ENCODE results near the gene RAB9B. TPM values are rescaled to one million over a fixed set of nuclear protein-coding genes. Genes with fewer than 3 reads are reported as not detected.
"Not testable (repeated sequence)": the region's sequence is repeated elsewhere in the genome, so short reads cannot be mapped to it uniquely, and the experiment has no call there.

RAB9B gene
- 0.63 and 0.68 TPM in 2 replicates for total RNA-seq (2014; rRNA removed; shearing (Covaris generic))
- polyA plus RNA-seq (2015; cell fraction: cytosol; rRNA removed), result 0.12 and 0.24 TPM in 2 replicates
- polyA plus RNA-seq (2015; cell fraction: nucleus; rRNA removed), result 0.36 and 0.56 TPM in 2 replicates

GRCh38 chrX:103831803-103832544 lies at the start of gene RAB9B:
Gene RAB9B, minus strand, starts transcription at chrX:103832257. Its CDS starts 6,473 bp downstream, at chrX:103825784.
- peak; percentile 36 for DNase-seq (ENCODE audit: low read depth)

- peak; percentile 58 for DNase-seq (ENCODE audit: low read depth)
Observed at GRCh38 chrX:103879339-103879738, 47.3 kb upstream of the RAB9B start.

DNA sequence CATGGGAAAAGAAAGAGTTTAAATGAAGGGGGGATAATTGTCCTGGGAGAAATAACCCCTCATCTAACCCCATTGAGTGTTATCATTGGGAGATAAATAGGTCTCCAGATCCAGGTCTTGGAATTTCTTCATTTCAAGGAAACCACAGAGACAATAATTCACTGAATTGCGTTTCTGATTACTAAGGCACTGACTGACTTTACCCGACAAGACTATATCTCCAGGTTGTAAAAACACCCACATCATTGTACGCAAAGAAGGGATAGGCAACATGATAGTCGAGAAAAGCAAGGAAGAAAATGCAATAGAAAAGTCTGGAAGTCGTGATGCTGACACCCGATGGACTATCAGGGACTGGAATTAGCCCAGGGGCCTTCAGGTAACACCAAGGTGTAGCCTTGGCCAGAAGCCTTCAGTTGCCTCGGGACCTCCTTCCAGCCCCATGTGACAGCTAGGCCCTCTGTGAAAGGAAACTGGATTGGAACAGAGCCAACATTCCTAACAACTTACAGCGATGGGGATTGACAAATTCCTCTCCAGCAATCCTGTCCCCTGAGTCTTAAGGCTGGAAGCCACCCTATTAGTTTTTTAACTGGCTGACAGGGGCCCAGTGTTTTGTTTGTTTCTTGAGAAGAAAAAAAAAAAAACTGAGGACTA lies 46.5 kb upstream of the RAB9B start:
- DNase-seq (ENCODE audit: low read depth), result peak; percentile 79

GRCh38 chrX:103877571-103877970 lies 45.5 kb upstream of the RAB9B start:
- peak; percentile 11 for DNase-seq (ENCODE audit: low read depth)

DNA sequence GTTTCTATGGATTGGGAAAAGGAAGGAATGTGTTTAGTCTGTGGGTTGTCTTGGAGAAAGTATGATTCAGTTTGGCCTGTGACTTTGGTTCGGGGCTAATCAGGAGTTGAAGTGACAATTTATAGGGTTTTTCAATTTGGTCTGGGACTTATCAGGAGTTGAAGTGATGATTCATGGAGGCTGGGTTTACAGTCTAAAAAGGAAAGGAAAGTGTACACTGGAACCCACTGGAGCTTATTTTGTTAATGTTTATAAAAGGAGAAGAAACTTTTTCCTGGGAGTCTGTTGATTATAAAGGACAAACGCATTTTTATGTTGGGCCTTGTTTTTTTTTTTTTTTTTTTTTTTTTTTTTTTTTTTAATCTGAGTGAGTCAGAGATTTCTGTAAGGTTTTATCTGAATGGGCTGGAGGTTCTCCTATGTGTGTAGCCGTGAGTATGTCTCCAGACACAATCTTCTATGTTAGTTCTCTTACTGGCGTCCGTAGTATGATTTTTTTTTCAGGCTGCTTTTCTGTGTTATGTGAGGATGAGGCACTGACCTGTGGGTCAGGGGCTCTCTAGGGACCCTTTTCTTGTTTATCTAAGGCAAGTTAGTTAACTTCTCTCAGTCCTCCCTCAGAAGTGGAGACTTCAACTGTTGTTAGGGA lies 33.0 kb upstream of the RAB9B start:
- DNase-seq (ENCODE audit: low read depth), result no peak

- no peak for DNase-seq (ENCODE audit: low read depth)
Observed at GRCh38 chrX:103864149-103864548, 32.1 kb upstream of the RAB9B start.

GRCh38 chrX:103861200-103861599 lies 29.1 kb upstream of the RAB9B start:
- DNase-seq (ENCODE audit: low read depth), result no peak

DNA sequence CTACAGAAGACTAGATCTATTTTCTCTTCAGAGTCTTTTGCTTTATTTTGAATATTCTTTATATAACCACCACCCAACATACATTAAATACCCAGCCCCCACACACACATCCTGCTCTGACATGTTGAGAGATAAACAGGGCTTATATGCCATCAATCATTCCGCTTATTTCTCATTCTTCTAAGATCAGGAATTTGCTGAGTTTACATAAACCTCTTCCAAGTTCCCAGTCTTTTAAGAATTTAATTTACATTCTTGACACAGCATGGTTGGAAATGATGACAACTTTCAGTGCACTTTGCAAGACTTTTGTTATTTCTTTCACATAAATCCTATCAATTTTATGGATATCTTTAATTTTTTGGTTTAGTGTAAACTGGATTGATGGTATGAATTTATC lies 17.5 kb upstream of the RAB9B start:
- DNase-seq (ENCODE audit: low read depth), result no peak

GRCh38 chrX:103847174-103847870 lies 15.3 kb upstream of the RAB9B start:
- peak; percentile 80 for DNase-seq (ENCODE audit: low read depth)

DNA sequence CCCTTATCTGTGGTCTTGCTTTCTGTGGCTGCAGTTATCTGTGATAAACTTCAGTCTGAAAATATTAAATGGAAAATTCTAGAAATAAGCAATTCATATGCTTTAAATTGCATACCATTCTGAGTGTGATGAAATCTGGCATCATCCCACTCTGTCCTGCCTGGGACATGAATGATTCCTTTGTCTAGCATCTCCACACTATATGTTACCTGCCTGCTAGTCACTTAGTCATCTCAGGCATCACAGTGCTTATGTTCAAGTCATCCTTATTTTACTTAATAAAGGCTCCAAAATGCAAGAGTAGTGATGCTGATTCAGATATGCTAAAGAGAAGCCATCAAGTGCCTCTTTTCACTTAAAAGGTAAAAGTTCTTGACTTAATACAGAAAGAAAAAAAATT lies 14.3 kb upstream of the RAB9B start:
- DNase-seq (ENCODE audit: low read depth), result peak; percentile 60

- DNase-seq (ENCODE audit: low read depth), result peak; percentile 78
Observed at GRCh38 chrX:103845165-103845653, 13.2 kb upstream of the RAB9B start.

DNA sequence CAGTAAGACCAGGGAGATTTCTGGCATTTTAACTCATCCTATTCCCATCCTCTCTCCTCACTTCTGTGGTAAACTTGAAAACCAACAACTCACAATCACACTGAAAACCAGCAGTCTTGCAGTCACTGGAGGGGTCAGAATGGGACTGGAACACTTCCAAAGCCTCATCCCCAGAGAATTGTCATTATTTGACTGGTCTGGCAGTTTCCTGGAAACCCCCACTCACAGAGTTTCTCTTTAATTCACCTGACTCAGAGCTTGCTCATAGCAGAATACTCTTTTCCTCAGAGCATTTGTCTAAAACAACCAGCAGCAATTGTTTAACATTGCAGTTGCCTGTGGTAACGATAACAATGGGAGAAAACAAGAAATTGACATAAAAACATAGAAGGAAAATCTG lies 7.3 kb upstream of the RAB9B start:
- peak; percentile 54 for DNase-seq (ENCODE audit: low read depth)

GRCh38 chrX:103831342-103831802 lies 685 bp downstream of the RAB9B start:
- no peak for DNase-seq (ENCODE audit: low read depth)

- no peak for DNase-seq (ENCODE audit: low read depth)
Observed at GRCh38 chrX:103830848-103831247, 1.2 kb downstream of the RAB9B start.

DNA sequence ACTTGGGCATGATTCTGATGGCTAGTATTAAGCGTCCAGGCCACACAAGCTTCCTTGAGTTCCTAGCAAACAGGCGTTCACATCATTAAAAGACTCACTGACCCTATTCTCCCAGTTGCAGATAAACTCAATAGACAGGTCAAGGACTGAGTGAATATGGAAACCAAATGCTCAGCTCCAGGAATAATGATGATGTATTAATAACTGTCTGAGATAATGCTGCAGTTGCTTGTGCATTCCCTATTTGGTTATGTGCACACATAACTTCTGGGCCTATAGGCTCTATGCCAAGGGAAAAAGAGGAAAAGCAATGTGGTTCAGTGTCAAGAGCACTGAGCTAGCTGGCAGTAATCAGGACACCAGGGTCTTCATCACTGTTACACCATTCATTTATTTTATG lies 3.5 kb downstream of the RAB9B start:
- no peak for DNase-seq (ENCODE audit: low read depth)

DNA sequence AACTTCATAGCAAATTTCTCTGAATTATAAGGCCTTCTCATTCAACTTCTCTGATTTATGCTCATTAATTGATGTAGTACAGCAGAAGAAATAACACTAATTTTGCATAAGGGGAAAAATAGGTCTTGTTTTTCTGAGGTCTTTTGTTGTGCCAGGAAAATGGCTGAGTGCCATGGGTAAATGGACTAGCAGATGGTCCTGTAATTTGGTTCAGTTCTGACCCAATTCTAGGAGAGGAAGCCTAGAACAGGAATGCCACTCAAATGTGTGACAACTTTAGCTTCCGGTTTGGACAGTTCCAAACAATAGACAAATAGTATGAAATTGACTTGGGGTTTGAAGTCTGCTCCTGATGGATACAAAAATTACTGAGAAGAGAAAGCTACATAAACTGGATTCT lies 6.2 kb downstream of the RAB9B start:
- no peak for DNase-seq (ENCODE audit: low read depth)

- DNase-seq (ENCODE audit: low read depth), result no peak
Observed at GRCh38 chrX:103823591-103823990, 8.5 kb downstream of the RAB9B start.

GRCh38 chrX:103820802-103821201 lies 11.3 kb downstream of the RAB9B start:
- DNase-seq (ENCODE audit: low read depth), result not testable (repeated sequence)

GRCh38 chrX:103818842-103819619 lies 13.0 kb downstream of the RAB9B start:
- no peak for DNase-seq (ENCODE audit: low read depth)

DNA sequence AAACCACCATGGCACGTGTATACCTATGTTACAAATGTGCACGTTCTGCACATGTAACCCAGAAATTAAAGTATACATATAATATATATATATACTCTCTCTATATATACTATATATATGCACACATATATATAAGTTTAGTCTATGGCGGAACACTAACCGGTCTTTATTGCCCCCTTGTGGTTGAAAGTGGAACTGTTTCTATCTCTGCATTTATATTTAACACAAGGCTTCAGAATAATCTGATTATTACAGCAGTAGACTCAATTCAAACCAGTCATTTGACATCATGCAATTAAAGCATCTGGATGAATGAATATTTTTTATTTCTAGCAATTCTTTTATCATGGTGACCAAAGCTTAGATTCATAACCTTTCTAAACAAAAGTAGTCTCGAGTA lies 14.6 kb downstream of the RAB9B start:
- DNase-seq (ENCODE audit: low read depth), result no peak
